ENCODE results near the gene TMEM9B.
"Not testable (repeated sequence)": the region's sequence is repeated elsewhere in the genome, so short reads cannot be mapped to it uniquely, and the experiment has no call there.

The TMEM9B gene

DNA sequence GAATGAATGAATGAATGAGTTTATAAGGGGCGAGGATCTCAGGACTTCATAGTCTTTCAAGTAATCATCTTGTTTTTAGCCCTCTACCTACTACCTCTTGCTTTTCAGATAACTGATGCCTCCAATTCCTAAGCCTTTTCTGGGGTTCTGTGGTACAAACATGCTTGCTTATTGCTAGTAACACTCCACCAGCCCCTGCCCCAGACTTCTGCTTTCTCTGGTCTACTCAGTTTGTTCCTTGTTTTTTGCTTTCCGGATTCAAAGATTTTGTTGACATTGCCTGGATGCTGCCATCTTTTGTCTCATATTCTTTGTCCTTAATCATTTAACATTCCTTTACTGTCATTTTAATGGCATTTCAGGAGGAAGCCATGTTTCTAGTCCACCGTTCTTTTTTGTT, 8.9 kb upstream of the TMEM9B start:
- in situ Hi-C loops (cut with MboI; ENCODE audit: low sequenced_read_pairs) = no loop called here

DNA sequence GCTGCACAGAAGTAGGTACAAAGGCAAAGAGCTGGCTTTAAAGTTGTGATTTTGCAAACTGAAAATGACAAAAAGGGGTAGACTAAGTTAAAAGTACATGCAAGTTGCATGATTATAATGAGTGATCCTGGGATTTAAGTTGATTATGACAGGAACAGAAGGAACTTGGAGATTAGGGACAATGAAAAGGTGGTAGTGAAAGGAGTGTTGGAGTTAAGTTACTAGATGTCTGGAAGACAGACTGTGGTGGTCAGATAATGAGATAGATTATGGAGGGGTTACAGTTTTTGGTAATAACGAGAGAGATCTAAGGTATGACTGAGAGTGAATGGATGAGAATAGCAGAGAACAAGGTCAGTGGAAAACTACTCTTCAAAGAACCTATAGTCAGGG, 7.7 kb upstream of the TMEM9B start:
- in situ Hi-C loops (cut with MboI; ENCODE audit: low sequenced_read_pairs) = no loop called here

DNA sequence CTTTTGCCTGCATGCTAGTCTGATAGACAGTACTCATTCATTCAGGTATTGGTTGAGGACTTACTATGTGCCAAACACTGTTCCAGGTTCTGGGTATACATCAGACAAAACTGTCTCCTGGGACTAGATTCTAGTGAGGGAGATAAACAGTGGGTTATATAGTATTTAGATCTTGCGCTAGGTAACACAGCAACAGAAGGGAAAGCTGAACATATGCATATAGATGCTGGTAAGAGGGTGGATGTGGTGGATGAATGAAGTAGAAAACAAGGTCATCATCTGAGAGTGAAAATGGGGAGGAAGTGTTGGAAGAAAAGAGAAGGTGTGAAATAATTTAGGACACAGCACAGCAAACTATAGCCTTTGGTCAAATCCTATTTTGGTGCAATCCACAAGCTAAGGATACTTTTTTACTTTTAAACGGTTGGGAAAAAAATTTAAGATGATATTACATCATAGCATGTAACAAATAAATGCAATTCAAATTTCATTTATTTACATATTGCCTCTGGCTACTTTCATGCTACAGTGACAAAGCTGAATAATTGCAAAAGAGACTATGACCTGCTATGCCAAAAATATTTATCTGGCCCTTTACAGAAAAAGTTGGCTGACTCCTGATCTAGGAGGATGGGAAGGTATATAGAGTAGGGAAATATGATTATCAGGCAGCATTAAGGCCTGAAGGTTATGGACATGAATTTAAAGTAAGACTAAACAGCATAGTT, 7.1 kb upstream of the TMEM9B start:
- in situ Hi-C loops (cut with MboI; ENCODE audit: low sequenced_read_pairs) = no loop called here

DNA sequence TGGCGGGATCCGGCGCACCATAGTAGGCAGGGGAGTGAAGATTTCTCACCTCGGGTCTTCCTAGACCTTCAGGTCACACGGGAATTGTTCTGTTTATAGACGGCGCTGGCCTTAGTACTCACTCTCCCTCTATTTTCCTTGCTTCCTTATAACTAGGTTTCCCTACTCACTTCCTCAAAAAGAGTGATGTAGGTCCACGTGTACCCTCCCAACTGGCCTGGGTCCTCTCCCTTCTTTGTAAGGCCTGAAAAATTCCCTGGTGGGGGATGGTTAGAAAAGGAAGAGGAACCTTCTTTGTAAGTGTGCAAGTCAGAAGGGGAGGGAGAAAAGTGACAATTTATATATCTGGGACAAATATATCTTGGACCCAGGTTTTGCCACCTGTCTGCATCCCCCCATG, 2.9 kb upstream of the TMEM9B start:
- in situ Hi-C loops (cut with MboI; ENCODE audit: low sequenced_read_pairs) = no loop called here

DNA sequence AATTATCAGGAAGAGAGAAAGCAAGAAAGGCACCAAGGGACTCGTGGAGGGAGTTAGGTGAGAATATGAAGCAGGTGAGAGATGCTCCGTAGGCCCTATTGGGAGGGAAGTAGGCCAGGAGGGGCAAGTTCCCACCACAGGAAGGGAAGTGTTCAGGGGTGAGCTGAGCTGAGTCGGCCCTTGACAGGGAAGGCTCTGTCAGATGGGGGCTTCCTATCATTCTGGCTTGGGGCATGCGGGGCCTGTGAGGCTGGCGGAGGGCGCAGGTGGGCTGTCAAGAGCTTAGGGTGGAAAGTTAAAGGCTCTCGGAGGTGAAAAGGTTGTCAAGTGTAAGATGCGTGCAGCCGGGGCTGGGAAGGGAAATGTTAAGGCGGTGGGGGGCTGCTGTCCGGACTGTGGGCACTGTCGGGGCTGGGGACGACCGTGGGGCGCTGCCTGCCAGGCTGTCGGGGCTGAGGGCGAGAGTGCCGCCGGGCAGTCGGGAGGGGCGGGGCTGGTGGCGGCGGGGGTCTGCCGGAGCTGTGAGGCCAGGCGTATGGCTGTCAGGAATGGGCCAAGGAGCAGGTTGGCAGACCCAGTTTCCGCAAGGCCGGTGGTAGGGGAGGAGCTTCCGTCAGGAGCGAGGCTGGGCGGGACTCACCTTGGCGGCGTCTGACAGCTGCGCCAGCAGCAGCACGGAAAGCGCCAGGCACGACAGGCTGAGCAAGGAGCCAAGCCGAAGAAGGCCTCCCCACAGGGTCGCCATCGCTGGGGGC, 496 bp downstream of the TMEM9B start:
- in situ Hi-C loops (cut with MboI; ENCODE audit: low sequenced_read_pairs) = no loop called here

DNA sequence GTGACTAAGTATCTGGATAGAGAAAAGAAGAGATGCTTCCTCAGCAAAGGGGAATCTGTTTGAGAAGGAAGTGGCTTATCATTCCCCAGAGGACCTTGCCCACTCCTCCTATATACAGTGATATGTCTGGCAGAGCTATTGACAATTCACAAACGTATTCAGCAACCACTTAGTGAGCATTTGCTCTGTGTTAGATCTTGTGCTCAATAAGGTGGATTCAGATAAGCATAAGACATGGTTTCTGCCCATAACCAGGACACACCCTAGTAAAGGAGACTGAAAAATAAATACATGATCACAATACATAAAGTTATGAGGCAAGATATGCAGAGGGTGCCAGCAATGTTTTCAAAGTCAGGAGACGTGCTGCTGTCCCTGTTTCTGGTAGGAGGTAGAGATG, 1.4 kb downstream of the TMEM9B start:
- in situ Hi-C loops (cut with MboI; ENCODE audit: low sequenced_read_pairs) = no loop called here

DNA sequence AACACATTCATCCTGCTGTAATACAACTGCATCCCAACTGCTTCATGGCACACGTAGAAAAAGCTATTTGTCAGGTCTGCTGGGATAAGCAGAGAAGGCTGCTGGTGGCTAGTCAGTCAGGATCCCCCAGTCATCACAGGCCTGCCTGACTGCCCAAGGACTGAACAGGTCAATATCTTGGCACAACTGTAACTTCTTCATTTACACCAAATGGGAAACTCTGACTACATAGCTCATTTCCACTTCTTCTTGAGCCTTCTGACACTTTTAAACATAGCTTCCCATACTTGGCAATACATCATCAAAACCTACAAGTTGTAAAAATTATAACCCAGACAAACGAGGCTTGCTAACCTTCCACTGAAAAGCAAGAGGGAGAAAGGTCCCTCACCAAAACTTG, 2.8 kb downstream of the TMEM9B start:
- in situ Hi-C loops (cut with MboI; ENCODE audit: low sequenced_read_pairs) = no loop called here

DNA sequence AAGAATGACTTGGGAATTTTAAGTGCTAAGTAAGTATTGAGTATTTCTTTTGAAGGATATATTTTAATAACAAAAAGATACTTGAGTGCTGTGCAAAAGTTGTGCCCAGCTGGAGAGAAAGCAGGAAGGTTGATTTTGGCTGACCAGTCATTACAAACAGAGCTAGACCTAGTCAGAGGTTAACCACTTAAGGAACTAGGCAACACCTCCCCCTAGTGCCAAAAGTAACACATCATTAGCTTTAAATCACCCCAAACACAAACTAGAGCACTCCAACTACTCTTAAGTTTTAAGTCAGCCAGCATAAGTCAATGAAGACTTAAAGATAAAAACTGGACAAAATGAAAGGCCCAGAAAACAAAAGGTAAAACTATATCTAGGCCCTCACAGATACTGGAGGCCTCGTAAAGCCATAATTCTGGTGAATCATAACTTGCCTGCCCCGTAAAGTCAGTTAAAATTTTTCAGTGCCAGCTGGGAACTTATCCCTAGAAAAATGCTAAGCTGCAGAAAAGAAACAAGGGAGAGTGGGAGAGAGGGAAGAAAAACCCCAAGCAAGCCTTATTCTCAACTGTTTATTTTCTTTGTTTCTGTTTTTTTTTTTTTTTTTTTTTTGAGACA, 4.6 kb downstream of the TMEM9B start:
- in situ Hi-C loops (cut with MboI; ENCODE audit: low sequenced_read_pairs) = no loop called here

DNA sequence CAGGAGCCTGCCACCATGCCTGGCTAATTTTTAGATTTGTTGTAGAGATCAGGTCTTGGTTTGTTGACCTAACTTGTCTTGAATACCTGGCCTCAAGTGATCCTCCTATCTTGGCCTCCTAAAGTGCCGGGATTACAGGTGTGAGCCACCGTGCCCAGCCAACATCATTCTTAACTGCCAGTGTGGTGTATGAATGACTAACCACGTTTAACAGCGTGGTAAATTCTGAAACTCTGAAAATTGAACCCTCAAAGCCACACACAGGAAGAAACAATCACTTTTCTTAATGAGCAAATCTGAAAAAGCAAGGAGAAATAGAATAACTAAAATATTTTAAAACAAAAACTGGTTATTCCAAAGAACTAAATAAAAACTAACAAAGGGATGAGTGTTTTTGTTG, 7.4 kb downstream of the TMEM9B start:
- in situ Hi-C loops (cut with MboI; ENCODE audit: low sequenced_read_pairs) = no loop called here

DNA sequence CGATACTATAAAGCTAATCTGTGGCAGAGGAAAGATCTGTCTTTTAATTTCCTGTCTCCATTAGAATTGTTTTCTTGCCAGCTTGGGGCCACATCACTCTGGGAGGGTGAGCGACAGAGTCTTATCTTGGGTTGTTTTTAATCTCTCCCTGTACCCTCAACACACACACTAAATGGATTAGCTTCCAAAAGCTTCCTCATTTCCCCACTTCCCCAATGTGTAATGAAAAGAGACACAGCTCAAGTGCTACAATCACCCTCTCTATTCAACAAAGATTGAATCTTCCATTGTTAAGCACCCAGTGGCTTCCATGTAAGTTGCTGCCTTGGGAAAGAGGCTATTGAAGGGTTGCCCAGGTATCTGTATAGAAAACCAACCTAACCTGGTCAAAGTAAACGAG, 15.4 kb downstream of the TMEM9B start:
- in situ Hi-C loops (cut with MboI; ENCODE audit: low sequenced_read_pairs) = no loop called here

DNA sequence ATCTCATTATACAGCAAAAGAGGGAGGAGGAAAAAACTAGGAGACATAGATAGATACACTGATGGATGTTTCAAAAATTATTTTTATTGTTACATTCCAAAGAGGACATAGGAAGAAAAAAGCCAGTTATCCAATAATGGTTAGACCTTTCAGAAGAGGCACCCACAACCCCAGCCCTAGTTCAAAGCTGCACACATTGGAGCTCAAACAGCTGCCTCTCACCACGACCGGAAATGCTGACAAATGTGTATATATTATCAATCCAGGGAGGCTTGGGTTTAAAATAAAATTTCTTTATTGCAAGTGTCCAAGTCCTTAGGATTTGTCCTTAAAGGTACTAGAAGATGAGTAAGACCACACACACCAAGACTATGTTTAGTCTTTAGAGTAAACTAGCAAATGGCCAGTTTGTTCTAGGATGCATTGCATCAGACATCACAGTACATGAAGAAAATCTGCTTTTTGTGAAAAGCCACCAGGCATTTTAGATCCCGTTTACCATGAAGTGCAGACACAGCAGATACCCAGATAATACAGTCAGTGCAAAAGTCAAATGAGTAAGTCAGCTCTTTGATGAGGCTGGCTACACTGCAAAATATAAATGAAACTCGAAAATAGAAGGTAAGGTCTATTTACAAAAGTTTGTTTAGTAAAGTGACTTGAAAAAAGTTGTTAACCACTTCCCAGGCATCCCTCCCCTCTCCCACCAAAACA, 16.9 kb downstream of the TMEM9B start:
- in situ Hi-C loops (cut with MboI; ENCODE audit: low sequenced_read_pairs) = no loop called here

DNA sequence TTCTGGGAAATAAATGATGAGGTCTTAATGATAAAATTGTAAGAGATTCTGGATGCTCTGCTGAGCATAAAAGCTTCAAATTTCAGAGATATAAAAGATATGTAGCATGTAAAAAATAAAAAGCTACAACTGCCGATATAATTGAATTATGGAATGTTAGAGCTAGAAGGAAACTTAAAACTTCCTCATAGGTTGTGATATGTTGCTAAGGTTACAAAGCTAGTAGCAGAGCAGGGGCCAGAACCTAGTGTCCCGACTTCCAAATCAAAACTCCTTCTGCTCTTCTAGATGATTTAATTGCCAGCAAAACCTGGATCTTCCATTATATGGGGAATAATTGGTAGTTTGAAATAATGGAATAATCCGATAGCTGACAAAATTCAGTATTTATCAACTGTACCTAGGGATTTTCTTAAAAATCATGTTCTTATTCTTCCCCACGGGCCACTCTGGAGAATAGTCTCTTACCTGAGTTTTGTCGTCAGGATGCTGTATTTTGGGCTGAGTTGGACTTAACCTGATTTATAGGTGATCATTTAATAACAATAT, 21.6 kb downstream of the TMEM9B start, which contains the start of gene ASCL3:
Gene ASCL3, minus strand, starts transcription at position 499 of the 549 bp plus-strand sequence. CDS start 4,855 bp downstream, outside the sequence.
- in situ Hi-C loops (cut with MboI; ENCODE audit: low sequenced_read_pairs) = no loop called here

DNA sequence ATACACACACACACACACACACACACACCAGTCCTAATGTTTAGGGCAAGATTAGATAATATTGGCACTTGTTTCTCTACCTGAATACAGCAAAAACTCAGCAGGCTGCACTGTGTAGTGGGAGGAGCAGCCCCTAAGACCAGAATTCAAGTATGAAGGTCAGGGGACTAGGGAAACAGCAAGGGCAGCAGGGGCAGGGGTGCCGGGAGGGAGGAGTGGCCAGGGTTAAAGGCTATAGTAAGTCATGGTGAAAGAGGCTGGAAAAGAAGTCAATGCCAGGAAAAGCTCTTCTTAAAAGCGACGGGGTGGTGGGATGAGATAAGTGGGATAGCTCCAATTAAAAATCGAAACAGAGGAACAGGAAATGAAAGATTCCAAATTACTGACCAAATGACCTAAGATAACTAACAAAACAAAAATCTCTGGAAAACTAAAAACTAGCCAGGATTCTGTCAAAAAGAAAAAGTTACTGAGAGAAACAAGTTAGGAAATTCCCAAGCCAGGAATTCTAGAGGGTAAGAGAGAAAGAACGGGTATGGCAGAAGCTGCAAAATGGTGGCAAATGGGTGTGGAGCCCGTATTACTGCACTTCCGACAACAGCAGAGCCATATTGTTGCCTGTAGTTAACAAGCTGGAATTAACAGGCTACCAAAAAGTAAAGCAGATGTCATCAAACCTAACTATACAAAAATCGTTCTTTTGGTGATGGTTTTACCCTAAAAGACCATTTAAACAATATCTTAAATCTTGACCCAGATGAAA, 22.7 kb downstream of the TMEM9B start:
- in situ Hi-C loops (cut with MboI; ENCODE audit: low sequenced_read_pairs) = no loop called here

DNA sequence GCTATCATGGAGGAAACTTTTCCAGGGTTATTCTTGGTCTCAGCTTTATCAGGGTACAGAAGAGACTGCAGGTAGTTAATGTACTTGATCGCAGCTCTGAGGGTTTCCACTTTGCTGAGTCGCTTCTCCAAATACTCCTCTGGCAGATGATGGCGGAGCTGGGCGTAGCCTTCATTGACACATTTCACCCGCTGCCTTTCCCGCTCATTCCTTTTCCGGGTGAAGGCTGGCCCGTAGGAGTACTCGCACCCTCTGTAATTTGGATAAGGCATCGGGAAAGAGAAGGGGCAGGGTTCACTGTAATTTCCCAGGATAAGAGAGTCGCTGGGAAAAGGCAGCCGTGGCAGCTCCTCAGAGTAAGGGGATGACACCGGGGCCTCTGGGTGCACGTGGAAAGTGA, 26.6 kb downstream of the TMEM9B start:
- in situ Hi-C loops (cut with MboI; ENCODE audit: low sequenced_read_pairs) = no loop called here

DNA sequence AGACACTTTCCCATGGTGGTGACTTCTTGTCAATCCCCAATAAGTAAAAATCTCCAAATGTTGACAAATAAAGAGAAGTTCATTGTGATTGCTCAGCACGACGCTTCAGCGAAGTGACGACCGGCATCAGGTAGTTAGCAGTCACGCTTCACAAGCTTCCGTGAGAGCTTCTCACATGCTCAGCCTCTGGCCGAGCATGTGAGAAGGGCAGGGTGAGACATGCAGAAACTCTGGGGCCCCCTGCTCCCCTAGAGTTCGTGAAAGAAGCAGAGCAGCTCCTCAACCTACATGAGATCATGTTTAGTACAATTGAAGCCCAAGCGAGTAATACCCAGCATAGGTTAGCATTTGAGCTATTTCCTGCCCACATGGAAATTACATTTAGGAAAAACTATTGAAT, 27.1 kb downstream of the TMEM9B start:
- in situ Hi-C loops (cut with MboI; ENCODE audit: low sequenced_read_pairs) = no loop called here

DNA sequence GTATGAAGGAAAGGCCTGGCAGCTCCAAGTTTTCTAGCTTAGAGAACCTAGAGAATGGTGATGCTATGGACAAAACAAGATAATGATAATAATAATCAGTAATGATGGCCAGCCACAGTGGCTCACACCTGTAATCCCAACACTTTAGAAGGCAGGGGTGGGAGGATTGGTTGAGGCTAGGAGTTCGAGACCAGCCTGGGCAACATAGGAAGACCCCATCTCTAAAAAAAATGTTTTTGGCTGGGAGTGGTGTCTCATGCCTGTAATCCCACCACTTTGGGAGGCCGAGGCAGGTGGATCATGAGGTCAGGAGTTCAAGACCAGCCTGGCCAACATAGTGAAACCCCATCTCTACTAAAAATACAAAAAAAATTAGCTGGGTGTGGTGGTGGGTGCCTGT, 28.5 kb downstream of the TMEM9B start:
- in situ Hi-C loops (cut with MboI; ENCODE audit: low sequenced_read_pairs) = not testable (repeated sequence)

DNA sequence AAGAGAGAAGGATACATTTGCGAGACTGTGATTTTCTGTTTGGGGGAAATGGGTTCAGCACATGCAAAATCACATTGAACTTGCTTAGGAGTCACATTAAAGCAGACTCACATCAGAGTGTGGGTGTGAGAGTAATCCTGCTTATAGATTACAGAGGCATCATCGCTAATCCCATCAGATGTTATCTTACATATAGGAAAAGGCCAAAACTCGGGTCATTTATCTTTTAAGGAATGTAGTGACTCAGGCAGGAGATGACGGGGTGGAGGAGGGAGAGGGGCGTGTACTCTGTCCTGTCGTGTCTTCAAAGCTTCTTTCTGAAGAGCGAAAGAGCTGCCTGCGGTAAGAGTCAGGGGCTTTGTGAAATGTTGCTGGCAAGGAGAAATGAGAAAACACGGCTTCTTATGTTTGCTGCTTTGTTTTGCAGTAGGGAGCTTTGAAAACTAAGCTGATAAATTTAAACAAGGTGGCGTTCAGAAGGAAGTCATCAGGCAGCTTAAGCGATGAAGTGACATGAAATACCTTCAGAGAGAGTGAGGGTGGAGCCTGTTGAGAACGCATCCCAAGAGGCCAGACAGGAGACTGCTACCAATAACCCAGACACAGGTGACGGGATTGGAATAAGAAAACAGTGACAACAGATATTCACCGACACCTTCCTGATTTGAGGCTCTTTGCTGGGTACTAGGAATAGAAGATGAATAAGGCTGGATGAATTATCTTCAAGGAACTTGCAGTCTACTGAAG, 29.3 kb downstream of the TMEM9B start:
- in situ Hi-C loops (cut with MboI; ENCODE audit: low sequenced_read_pairs) = no loop called here

DNA sequence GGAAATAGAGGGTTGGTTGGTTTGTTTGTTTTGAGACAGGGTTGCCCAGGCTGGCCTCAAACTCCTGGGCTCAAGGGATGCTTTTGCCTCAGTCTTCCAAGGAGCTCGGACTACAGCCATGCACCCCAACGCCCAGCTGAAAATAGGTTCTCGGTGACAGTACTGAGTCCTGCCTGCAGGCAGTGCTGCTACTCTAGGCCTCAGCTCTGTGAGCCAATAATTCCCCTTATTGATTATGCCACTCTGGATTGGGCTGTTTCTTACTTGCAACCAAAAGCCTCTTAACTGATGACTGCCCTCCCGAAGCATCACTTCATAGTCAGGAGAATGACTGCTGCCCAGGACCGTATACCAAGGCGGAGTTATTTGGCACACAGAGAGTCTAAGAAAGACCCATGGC, 30.3 kb downstream of the TMEM9B start:
- in situ Hi-C loops (cut with MboI; ENCODE audit: low sequenced_read_pairs) = no loop called here

DNA sequence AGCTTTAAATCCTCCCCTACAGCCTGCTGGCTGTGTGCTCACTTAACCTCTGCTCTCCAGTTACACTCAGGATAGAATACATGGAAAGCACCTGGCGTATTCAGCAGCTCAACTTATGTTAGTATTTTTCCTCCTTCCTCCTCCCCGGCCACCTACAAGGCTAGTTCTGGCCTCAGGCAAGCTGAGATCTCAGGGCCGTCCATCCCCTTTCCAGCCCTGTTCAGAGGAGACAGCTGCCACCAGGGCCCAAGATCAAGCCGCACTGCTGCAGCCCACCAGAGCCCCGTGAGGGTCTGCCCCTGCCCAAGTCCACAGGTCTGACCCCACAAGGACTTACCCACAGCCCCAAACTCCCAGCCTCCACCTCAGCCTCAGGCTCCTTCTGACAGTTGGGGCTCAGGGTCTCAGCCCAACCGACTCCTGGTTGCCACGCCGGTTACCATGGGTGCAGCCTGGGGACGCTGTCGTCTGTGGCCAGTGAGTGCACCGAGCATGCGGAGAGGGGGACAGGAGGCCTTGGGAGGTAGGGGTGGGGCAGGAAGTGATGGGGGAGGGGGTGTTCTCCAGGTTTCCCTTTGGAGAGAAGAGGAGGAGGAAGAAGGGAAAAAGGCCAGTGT, 31.6 kb downstream of the TMEM9B start, which contains the start of gene C11orf16:
Gene C11orf16, minus strand, starts transcription at position 384 of the 617 bp plus-strand sequence. CDS start 639 bp downstream, outside the sequence.
- in situ Hi-C loops (cut with MboI; ENCODE audit: low sequenced_read_pairs) = no loop called here

All from hTERT RPE-1 (cell line).